NB4 (cell line): Measurements from ENCODE around the gene TRPC4AP.

Experiments
- CTCF ChIP-seq: IDR thresholded peaks from one replicate; pipeline ENCODE4 v1.5.1; 2012; ENCODE audit warnings: low read depth, low read length
- MYC ChIP-seq: IDR thresholded peaks from 2 replicates; pipeline ENCODE4 v1.6.1; 2011; ENCODE audit warnings: low read depth, low read length
- POLR2A ChIP-seq: IDR thresholded peaks from 2 replicates; pipeline ENCODE4 v1.6.1; 2011; ENCODE audit warnings: mild to moderate bottlenecking; ENCODE audit not compliant: insufficient read length; ENCODE audit errors: extremely low read depth

- TF ChIP-seq CTCF, result no peak
- no peak for TF ChIP-seq MYC
- no peak for TF ChIP-seq POLR2A
Observed at GRCh38 chr20:35007891-35008290, 84.7 kb downstream of the TRPC4AP start.
